GM12878 (cell line): ENCODE results near the gene THRB. TPM values are rescaled to one million over a fixed set of nuclear protein-coding genes. Genes with fewer than 3 reads are reported as not detected.

Experiments used
- ATAC-seq: fragments of 200-7000 bp; cut with Tn5 transposase; 3 replicates; pipeline ENCODE4 v1.9.1; 2020; ENCODE audit warnings: mild to moderate bottlenecking, moderate library complexity
- BruUV-seq: library from RNA; stranded (reverse); fragments of 400-500 nt; replicated peaks from 2 replicates; lab custom pipeline; 2021; lab: Mats Ljungman, UMichigan
- CTCF ChIA-PET: fragments of 300-600 bp; sonication (Branson Sonifier 250); formaldehyde crosslinking; extraction: SDS; loops from one replicate; lab custom pipeline; 2021; ENCODE audit warnings: inconsistent platforms; lab: Yijun Ruan, JAX
- POLR2A ChIA-PET: fragments of 350-600 bp; formaldehyde crosslinking; extraction: SDS; loops from one replicate; lab custom pipeline; 2021; ENCODE audit warnings: inconsistent platforms; lab: Charles Lee
- RAD21 ChIA-PET: fragments of 300-600 bp; sonication (Branson Sonifier 250); formaldehyde crosslinking; loops from one replicate; lab custom pipeline; 2023; ENCODE audit warnings: antibody characterized with exemption; ENCODE audit not compliant: unreplicated experiment; lab: Charles Lee
- SMC1A ChIA-PET: fragments of 300-600 bp; sonication (Branson Sonifier 250); formaldehyde crosslinking; loops from one replicate; lab custom pipeline; 2023; ENCODE audit not compliant: unreplicated experiment, uncharacterized antibody; lab: Charles Lee
- DNase-seq: peaks from one replicate; pipeline ENCODE4 v3.0.0-alpha.2; 2011; ENCODE audit warnings: low read depth, low spot score
- FAIRE-seq: peaks from 3 replicates; lab custom pipeline; 2011; peaks lifted over from hg19 to GRCh38; lab: Jason Lieb, UNC
- H2AFZ ChIP-seq: 2 replicates; pipeline ENCODE4 v1.6.0; 2011; ENCODE audit warnings: low read depth, low read length, control low read depth; ENCODE audit not compliant: control insufficient read depth
- H3K27ac ChIP-seq: 2 replicates; pipeline ENCODE4 v1.5.1; 2011; ENCODE audit warnings: control low read depth; ENCODE audit not compliant: control insufficient read depth, insufficient read depth
- H3K27me3 ChIP-seq, 2 experiments: replicated peaks in 1 of 2; 2 replicates each; pipeline versions ENCODE4 v1.6.0 to v1.6.1; 2011; ENCODE audit warnings: low read length in 1 of 2; ENCODE audit not compliant: control insufficient read depth in 2 of 2, insufficient read depth in 2 of 2
- H3K36me3 ChIP-seq, 2 experiments: 2 replicates each; pipeline ENCODE4 v1.5.1; 2011; ENCODE audit warnings: low read length in 1 of 2; ENCODE audit not compliant: control insufficient read depth in 2 of 2, insufficient read depth in 2 of 2
- H3K4me1 ChIP-seq: 2 replicates; pipeline ENCODE4 v1.6.1; 2011; ENCODE audit warnings: mild to moderate bottlenecking, low read length, moderate library complexity, mixed read lengths; ENCODE audit not compliant: control insufficient read depth, insufficient read depth
- H3K4me2 ChIP-seq: 2 replicates; pipeline ENCODE4 v1.6.0; 2011; ENCODE audit warnings: control low read depth; ENCODE audit not compliant: control insufficient read depth, insufficient read depth
- H3K4me3 ChIP-seq: fragments of 200-600 bp; sonication (generic); 2 replicates; pipeline ENCODE4 v1.5.1; 2016
- H3K79me2 ChIP-seq: 2 replicates; pipeline ENCODE4 v1.6.0; 2011; ENCODE audit warnings: low read length; ENCODE audit not compliant: control insufficient read depth, insufficient read depth
- H3K9ac ChIP-seq: 2 replicates; pipeline ENCODE4 v1.8.0; 2011; ENCODE audit warnings: low read length, control low read depth, mixed read lengths; ENCODE audit not compliant: control insufficient read depth, insufficient read depth
- H3K9me3 ChIP-seq: replicated peaks from 3 replicates; pipeline ENCODE4 v1.5.1; 2011; ENCODE audit warnings: mild to moderate bottlenecking, low read length; ENCODE audit not compliant: control insufficient read depth, insufficient read depth
- H4K20me1 ChIP-seq: 2 replicates; pipeline ENCODE4 v1.6.0; 2011; ENCODE audit not compliant: control insufficient read depth, insufficient read depth
- CEBPB ChIP-seq, 2 experiments: fragments of 150-350 bp in 1 of 2; IDR thresholded peaks; 2 replicates each; pipeline ENCODE4 v1.6.1; 2012 to 2014; ENCODE audit warnings: low read depth in 2 of 2, low read length in 2 of 2, borderline replicate concordance in 1 of 2, inconsistent platforms in 1 of 2
- HCFC1 ChIP-seq: fragments of 150-350 bp; IDR thresholded peaks from 2 replicates; pipeline ENCODE4 v1.6.1; 2014; ENCODE audit warnings: low read length
- KLF5 ChIP-seq: fragments of 450-650 bp; IDR thresholded peaks from 2 replicates; pipeline ENCODE4 v1.6.1; 2014; ENCODE audit warnings: mild to moderate bottlenecking; ENCODE audit not compliant: partially characterized antibody
- NFYB ChIP-seq: IDR thresholded peaks from 2 replicates; pipeline ENCODE4 v1.6.1; 2011; ENCODE audit warnings: low read depth, mild to moderate bottlenecking, low read length, improper control_type of control experiment, moderate library complexity; ENCODE audit not compliant: insufficient read depth
- SMAD1 ChIP-seq: fragments of 450-650 bp; IDR thresholded peaks from 2 replicates; pipeline ENCODE4 v1.6.1; 2018; ENCODE audit warnings: mild to moderate bottlenecking, low read depth; ENCODE audit not compliant: partially characterized antibody
- SREBF1 ChIP-seq: IDR thresholded peaks from 2 replicates; pipeline ENCODE4 v1.6.1; 2012; ENCODE audit warnings: mild to moderate bottlenecking, low read length
- STAT3 ChIP-seq: IDR thresholded peaks from 2 replicates; pipeline ENCODE4 v1.6.1; 2011; ENCODE audit warnings: low read depth, low read length, improper control_type of control experiment
- ZNF274 ChIP-seq: IDR thresholded peaks from one replicate; pipeline ENCODE4 v1.8.0; 2011; ENCODE audit not compliant: insufficient read length, insufficient read depth
- WGBS: methylation state at CpG from one replicate; pipeline ENCODE4 v1.1.6; 2016; ENCODE audit warnings: low lambda C conversion rate; ENCODE audit not compliant: insufficient replicate concordance, insufficient coverage; ENCODE audit errors: missing lambda C conversion rate; 5-methylcytosine and 5-hydroxymethylcytosine counted together
- in situ Hi-C: fragments of 300-500 bp; cut with MboI; formaldehyde crosslinking; loops from 9 replicates; pipeline ENCODE4 v1.14.3; 2018; ENCODE audit warnings: mixed read lengths
- intact Hi-C: fragments of 100-400 bp; cut with micrococcal nuclease; formaldehyde crosslinking; loops from one replicate; pipeline ENCODE4 v1.14.2; 2022; ENCODE audit not compliant: unreplicated experiment
- polyA plus RNA-seq, 11 experiments: library from polyadenylated mRNA; depleted of rRNA in 4 of 11; unstranded in 6 of 11; stranded (reverse) in 5 of 11; fragments of >200 nt; fragmentation: Nextera tagmentation in 4 of 11; fragmentation: Illumina TruSeq in 1 of 11; extraction: Ambion mirVana in 4 of 11; extraction: Trizol in 1 of 11; gene quantifications; 1 replicate in 1 of 11; 2 replicates in 10 of 11; pipeline versions ENCODE4 v1.2.1 to v1.2.3, GENCODE V29; 2011 to 2016; ENCODE audit warnings: inconsistent platforms in 2 of 11, missing spikeins in 2 of 11, low read depth in 1 of 11
- total RNA-seq, 4 experiments: library from RNA; depleted of rRNA in 3 of 4; stranded (reverse); fragments of >200 nt in 3 of 4; fragmentation: Illumina TruSeq in 1 of 4; extraction: Trizol in 1 of 4; gene quantifications; 2 replicates each; pipeline versions ENCODE4 v1.2.1 to v1.2.3, GENCODE V29; 2013 to 2021
- TF ChIP-seq, protein P1 (sequence below): fragments of 450-650 bp; IDR thresholded peaks from 2 replicates; pipeline ENCODE4 v1.6.1; 2017; ENCODE audit warnings: mild to moderate bottlenecking, moderate library complexity

The THRB gene
- total and polyA plus RNA-seq, 10 of the 15 experiments (the other 5 are each of a cell fraction or from before 2014, with no cell fraction given) = 0.05 TPM; not detected in 9

GRCh38 chr3:24373198-24373959, 121.3 kb downstream of the THRB start (continued):
- TF ChIP-seq SMAD1 = no peak
- no peak for TF ChIP-seq NFYB
- TF ChIP-seq HCFC1 = no peak
- TF ChIP-seq SREBF1 = no peak
- TF ChIP-seq KLF5 = no peak

DNA sequence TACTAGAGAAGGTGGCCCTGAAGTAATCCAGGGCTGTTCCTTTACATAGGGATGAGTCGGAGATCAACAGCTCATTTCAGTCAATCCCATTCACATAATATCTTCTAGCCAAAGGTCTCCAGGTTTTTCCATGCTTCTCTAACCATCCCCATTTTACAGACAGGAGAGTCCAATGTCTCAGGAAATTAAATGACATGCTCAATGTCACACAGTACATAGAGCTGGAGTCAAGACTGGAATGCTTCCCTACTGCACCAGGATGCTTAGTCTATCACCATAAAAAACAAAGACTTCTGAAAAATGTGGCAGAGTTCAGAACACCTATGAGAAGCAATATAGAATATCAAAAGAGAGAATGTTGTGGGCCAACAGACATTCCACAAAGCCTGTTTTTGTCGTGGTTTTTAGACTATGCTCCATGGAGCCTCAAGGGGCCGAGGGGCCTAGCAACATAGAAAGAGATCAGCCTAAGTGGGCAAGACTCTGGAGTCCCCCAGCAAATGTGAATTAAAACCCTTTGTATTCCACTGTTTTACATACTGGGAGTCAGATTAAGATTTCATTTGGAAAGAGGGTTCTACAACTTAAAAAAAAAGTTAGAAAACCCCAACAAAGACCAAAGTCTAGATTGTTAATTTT, 122.0 kb downstream of the THRB start:
- Histone ChIP-seq H4K20me1 (no peaks in the 10 kb centered on the region), H3K27ac (no peak overlapping the region), H3K4me1 (no peaks in the 10 kb centered on the region), H3K27me3 (no peaks in the 10 kb centered on the region), H3K9me3 (no peaks in the 10 kb centered on the region), H3K4me3 (no peak overlapping the region), H3K4me2 (no peak overlapping the region), H2AFZ (no peak overlapping the region), H3K79me2 (no peaks in the 10 kb centered on the region), H3K36me3 (no peaks in the 10 kb centered on the region), H3K9ac (no peak overlapping the region)
- RAD21 ChIA-PET = no interaction called here
- CTCF ChIA-PET = no interaction called here
- POLR2A ChIA-PET = no interaction called here
- SMC1A ChIA-PET = no interaction called here
- intact Hi-C loops (no loop called here), in situ Hi-C loops (no loop called here)
- WGBS = 23% methylated on average over 3 of the region's 3 CpGs
- FAIRE-seq = no peak
- no TSS peak for BruUV-seq
- DNase-seq = no peak
- ATAC-seq = no peak
- no peak for TF ChIP-seq ZNF274
- TF ChIP-seq STAT3 = no peak
- TF ChIP-seq, protein P1, sequence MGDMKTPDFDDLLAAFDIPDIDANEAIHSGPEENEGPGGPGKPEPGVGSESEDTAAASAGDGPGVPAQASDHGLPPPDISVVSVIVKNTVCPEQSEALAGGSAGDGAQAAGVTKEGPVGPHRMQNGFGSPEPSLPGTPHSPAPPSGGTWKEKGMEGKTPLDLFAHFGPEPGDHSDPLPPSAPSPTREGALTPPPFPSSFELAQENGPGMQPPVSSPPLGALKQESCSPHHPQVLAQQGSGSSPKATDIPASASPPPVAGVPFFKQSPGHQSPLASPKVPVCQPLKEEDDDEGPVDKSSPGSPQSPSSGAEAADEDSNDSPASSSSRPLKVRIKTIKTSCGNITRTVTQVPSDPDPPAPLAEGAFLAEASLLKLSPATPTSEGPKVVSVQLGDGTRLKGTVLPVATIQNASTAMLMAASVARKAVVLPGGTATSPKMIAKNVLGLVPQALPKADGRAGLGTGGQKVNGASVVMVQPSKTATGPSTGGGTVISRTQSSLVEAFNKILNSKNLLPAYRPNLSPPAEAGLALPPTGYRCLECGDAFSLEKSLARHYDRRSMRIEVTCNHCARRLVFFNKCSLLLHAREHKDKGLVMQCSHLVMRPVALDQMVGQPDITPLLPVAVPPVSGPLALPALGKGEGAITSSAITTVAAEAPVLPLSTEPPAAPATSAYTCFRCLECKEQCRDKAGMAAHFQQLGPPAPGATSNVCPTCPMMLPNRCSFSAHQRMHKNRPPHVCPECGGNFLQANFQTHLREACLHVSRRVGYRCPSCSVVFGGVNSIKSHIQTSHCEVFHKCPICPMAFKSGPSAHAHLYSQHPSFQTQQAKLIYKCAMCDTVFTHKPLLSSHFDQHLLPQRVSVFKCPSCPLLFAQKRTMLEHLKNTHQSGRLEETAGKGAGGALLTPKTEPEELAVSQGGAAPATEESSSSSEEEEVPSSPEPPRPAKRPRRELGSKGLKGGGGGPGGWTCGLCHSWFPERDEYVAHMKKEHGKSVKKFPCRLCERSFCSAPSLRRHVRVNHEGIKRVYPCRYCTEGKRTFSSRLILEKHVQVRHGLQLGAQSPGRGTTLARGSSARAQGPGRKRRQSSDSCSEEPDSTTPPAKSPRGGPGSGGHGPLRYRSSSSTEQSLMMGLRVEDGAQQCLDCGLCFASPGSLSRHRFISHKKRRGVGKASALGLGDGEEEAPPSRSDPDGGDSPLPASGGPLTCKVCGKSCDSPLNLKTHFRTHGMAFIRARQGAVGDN = no peak
- TF ChIP-seq CEBPB (IDR thresholded peaks at IDR 0.05; ENCODE audit: borderline replicate concordance in 1 of 2, low read depth in 2 of 2, low read length in 2 of 2) = no peak
